HepG2 (cell line): ENCODE measurements around the gene C6orf136. TPM values are rescaled to one million over a fixed set of nuclear protein-coding genes. Genes with fewer than 3 reads are reported as not detected.

Experiments used
- ATF5 ChIP-seq: sonication (generic); formaldehyde crosslinking; IDR thresholded peaks from 2 replicates; pipeline ENCODE4 v1.4.0; 2020; ENCODE audit warnings: mild to moderate bottlenecking, low read depth, missing genetic modification reagents
- EP300 ChIP-seq, 3 experiments: sonication (generic) in 1 of 3; formaldehyde crosslinking in 1 of 3; IDR thresholded peaks; 2 replicates each; pipeline versions ENCODE4 v1.5.1 to v1.6.1; 2011 to 2020; ENCODE audit warnings: low read depth in 2 of 3, low read length in 2 of 3, borderline replicate concordance in 1 of 3, improper control_type of control experiment in 1 of 3, mild to moderate bottlenecking in 1 of 3, missing genetic modification reagents in 1 of 3, moderate library complexity in 1 of 3
- FLYWCH1 ChIP-seq: sonication (generic); formaldehyde crosslinking; IDR thresholded peaks from 2 replicates; pipeline ENCODE4 v1.8.1; 2023; ENCODE audit warnings: mild to moderate bottlenecking, missing genetic modification reagents
- IRF1 ChIP-seq: sonication (generic); formaldehyde crosslinking; IDR thresholded peaks from 2 replicates; pipeline ENCODE4 v1.4.0; 2020; ENCODE audit warnings: low read depth, mild to moderate bottlenecking, missing genetic modification reagents
- KLF13 ChIP-seq: sonication (generic); formaldehyde crosslinking; IDR thresholded peaks from 2 replicates; pipeline ENCODE4 v1.4.0; 2020; ENCODE audit warnings: mild to moderate bottlenecking, missing genetic modification reagents
- NKX3-1 ChIP-seq: sonication (generic); formaldehyde crosslinking; IDR thresholded peaks from 2 replicates; pipeline ENCODE4 v1.5.0; 2020; ENCODE audit warnings: missing genetic modification reagents
- NR3C1 ChIP-seq: sonication (generic); formaldehyde crosslinking; IDR thresholded peaks from 2 replicates; pipeline ENCODE4 v1.4.0; 2020; ENCODE audit warnings: missing genetic modification reagents
- RBM22 ChIP-seq: fragments of 200-400 bp; formaldehyde crosslinking; optimal IDR thresholded peaks from 2 replicates; pipeline ENCODE3; 2017; ENCODE audit warnings: mild to moderate bottlenecking, low read length, moderate library complexity
- TBX2 ChIP-seq: sonication (generic); formaldehyde crosslinking; IDR thresholded peaks from 2 replicates; pipeline ENCODE4 v1.5.0; 2020; ENCODE audit warnings: missing genetic modification reagents, mild to moderate bottlenecking, borderline replicate concordance
- TCF7L2 ChIP-seq: IDR thresholded peaks from 2 replicates; pipeline ENCODE4 v1.6.1; 2011; ENCODE audit warnings: mild to moderate bottlenecking, low read depth, low read length, moderate library complexity
- ZBTB1 ChIP-seq: sonication (generic); formaldehyde crosslinking; IDR thresholded peaks from 2 replicates; pipeline ENCODE4 v1.4.0; 2020; ENCODE audit warnings: missing genetic modification reagents, borderline replicate concordance
- ZFP41 ChIP-seq: sonication (generic); formaldehyde crosslinking; IDR thresholded peaks from 2 replicates; pipeline ENCODE4 v1.4.0; 2020; ENCODE audit warnings: mild to moderate bottlenecking, missing genetic modification reagents, borderline replicate concordance
- ZNF12 ChIP-seq: sonication (generic); formaldehyde crosslinking; IDR thresholded peaks from 2 replicates; pipeline ENCODE4 v1.5.0; 2020; ENCODE audit warnings: missing genetic modification reagents
- ZNF34 ChIP-seq: sonication (generic); formaldehyde crosslinking; IDR thresholded peaks from 2 replicates; pipeline ENCODE4 v1.4.0; 2020; ENCODE audit warnings: mild to moderate bottlenecking, missing genetic modification reagents, borderline replicate concordance
- ZNF350 ChIP-seq: sonication (generic); formaldehyde crosslinking; IDR thresholded peaks from 2 replicates; pipeline ENCODE4 v1.4.0; 2020; ENCODE audit warnings: mild to moderate bottlenecking, low read depth, missing genetic modification reagents, borderline replicate concordance
- ZNF75D ChIP-seq: sonication (generic); formaldehyde crosslinking; IDR thresholded peaks from 2 replicates; pipeline ENCODE4 v1.8.1; 2023; ENCODE audit warnings: missing genetic modification reagents, mild to moderate bottlenecking, borderline replicate concordance
- ZNF768 ChIP-seq: sonication (generic); formaldehyde crosslinking; IDR thresholded peaks from 2 replicates; pipeline ENCODE4 v1.4.0; 2020; ENCODE audit warnings: missing genetic modification reagents
- ZNF839 ChIP-seq: sonication (generic); formaldehyde crosslinking; IDR thresholded peaks from 2 replicates; pipeline ENCODE4 v1.4.0; 2020; ENCODE audit warnings: missing genetic modification reagents, mild to moderate bottlenecking, borderline replicate concordance
- ZNF891 ChIP-seq: sonication (generic); formaldehyde crosslinking; IDR thresholded peaks from 2 replicates; pipeline ENCODE4 v1.5.0; 2020; ENCODE audit warnings: mild to moderate bottlenecking, missing genetic modification reagents
- polyA plus RNA-seq, 8 experiments: library from polyadenylated mRNA; depleted of rRNA in 3 of 8; stranded (reverse) in 7 of 8; unstranded in 1 of 8; fragments of >200 nt; fragmentation: Illumina TruSeq in 4 of 8; extraction: Trizol in 4 of 8; gene quantifications; 2 replicates each; pipeline versions ENCODE4 v1.2.1 to v1.2.3, GENCODE V29; 2011 to 2016; ENCODE audit warnings: low read depth in 4 of 8, missing spikeins in 1 of 8, mixed read lengths in 1 of 8; ENCODE audit not compliant: insufficient read depth in 1 of 8
- total RNA-seq, 5 experiments: library from RNA; depleted of rRNA; stranded (reverse); fragments of >200 nt; fragmentation: Illumina TruSeq; extraction: Trizol; gene quantifications; 2 replicates each; pipeline ENCODE4 v1.2.3, GENCODE V29; 2016; ENCODE audit warnings: low read depth in 1 of 5
- TF ChIP-seq, protein P1 (sequence below): sonication (generic); formaldehyde crosslinking; IDR thresholded peaks from 2 replicates; pipeline ENCODE4 v1.5.0; 2020; ENCODE audit warnings: missing genetic modification reagents, mild to moderate bottlenecking, borderline replicate concordance
- TF ChIP-seq, protein P2 (sequence below): IDR thresholded peaks from 2 replicates; pipeline ENCODE4 v1.6.1; 2018; ENCODE audit warnings: missing genetic modification reagents
- TF ChIP-seq, protein P3 (sequence below): sonication (generic); formaldehyde crosslinking; IDR thresholded peaks from 2 replicates; pipeline ENCODE4 v1.5.0; 2020; ENCODE audit warnings: missing genetic modification reagents, mild to moderate bottlenecking, borderline replicate concordance

Gene C6orf136
- total and polyA plus RNA-seq, 2 of the 13 experiments (the other 11 are each of a cell fraction or from before 2014, with no cell fraction given), result 12.0 to 26.2 TPM

DNA sequence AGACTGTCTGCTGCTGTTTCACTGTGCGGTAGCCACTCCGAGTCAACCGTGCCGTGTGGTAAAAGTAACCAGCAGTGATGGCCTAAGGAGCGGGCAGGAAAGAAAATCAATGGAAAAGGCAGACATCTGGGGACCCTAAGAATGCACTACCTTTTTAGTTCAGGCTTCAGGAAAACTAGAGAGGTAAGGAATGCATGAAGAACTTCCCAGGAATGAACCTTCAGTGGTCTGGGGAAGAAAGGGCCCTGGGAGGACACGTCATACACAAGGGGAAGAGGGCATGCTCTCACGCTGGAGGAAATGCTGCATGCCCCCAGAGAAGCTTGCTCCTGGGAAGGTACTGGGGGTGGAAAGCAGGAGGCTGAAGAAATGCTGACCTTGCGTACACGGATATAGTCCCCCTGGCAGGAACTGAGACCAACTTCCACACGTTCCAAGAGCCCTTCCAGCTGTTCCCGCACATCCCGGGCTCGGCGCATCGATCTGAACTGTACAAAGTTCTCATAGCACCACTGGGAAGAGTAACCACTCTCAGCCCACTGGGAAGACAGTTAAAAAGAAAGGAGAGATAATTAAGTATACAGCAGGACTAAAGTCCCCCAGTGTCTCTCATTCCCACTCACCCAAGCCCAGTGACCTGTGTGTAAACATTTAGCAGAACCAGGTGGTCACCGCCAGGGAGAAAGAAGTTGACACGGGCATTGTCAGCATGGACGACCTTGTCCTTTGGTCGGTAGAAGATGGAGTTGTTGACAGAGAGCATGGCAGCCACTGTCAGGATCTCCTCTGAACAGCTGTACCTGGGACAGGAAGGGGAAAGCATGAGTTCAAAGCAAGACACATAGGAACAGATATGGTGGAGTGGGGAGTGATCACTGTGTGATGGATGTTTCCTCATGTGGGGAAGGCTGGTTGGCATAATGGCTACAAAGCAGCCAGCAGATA lies 8.1 kb downstream of the C6orf136 start (continued):
- TF ChIP-seq EP300 (IDR thresholded peaks at IDR 0.05; ENCODE audit: low read depth in 2 of 2, low read length in 2 of 2) (peak in 1 of 2 experiments; percentile 67; a peak in 2 of 4 replicates), EP300 (CRISPR knock-in tag; IDR thresholded peaks at IDR 0.05; ENCODE audit: borderline replicate concordance) (peak; percentile 66; the same call in 1 of the 2 replicates), TCF7L2 (no peak), ZNF891 (CRISPR knock-in tag) (no peak), ZNF839 (CRISPR knock-in tag) (no peak), KLF13 (CRISPR knock-in tag) (peak; percentile 62; the same call in 1 of the 2 replicates), ZFP41 (CRISPR knock-in tag) (no peak), IRF1 (CRISPR knock-in tag) (no peak), ZNF350 (CRISPR knock-in tag) (peak; percentile 93), FLYWCH1 (CRISPR knock-in tag) (no peak), RBM22 (no peak), ZNF34 (no peak), ATF5 (CRISPR knock-in tag) (no peak), TBX2 (CRISPR knock-in tag) (peak; percentile 93), ZBTB1 (CRISPR knock-in tag) (no peak; the same call in 1 of the 2 replicates), NKX3-1 (CRISPR knock-in tag) (no peak), NR3C1 (CRISPR knock-in tag) (no peak), ZNF75D (CRISPR knock-in tag) (no peak), ZNF12 (CRISPR knock-in tag) (0 out of 2 replicates have a peak, but pooled peaks have one; percentile 51), ZNF768 (no peak)
- TF ChIP-seq, protein P1, sequence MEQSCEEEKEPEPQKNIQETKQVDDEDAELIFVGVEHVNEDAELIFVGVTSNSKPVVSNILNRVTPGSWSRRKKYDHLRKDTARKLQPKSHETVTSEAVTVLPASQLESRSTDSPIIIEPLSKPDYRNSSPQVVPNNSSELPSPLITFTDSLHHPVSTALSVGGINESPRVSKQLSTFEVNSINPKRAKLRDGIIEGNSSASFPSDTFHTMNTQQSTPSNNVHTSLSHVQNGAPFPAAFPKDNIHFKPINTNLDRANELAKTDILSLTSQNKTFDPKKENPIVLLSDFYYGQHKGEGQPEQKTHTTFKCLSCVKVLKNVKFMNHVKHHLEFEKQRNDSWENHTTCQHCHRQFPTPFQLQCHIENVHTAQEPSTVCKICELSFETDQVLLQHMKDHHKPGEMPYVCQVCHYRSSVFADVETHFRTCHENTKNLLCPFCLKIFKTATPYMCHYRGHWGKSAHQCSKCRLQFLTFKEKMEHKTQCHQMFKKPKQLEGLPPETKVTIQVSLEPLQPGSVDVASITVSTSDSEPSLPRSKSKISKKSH (CRISPR knock-in tag), result no peak; the same call in 1 of the 2 replicates
- TF ChIP-seq, protein P2, sequence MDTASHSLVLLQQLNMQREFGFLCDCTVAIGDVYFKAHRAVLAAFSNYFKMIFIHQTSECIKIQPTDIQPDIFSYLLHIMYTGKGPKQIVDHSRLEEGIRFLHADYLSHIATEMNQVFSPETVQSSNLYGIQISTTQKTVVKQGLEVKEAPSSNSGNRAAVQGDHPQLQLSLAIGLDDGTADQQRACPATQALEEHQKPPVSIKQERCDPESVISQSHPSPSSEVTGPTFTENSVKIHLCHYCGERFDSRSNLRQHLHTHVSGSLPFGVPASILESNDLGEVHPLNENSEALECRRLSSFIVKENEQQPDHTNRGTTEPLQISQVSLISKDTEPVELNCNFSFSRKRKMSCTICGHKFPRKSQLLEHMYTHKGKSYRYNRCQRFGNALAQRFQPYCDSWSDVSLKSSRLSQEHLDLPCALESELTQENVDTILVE (CRISPR knock-in tag), result no peak
- TF ChIP-seq, protein P3, sequence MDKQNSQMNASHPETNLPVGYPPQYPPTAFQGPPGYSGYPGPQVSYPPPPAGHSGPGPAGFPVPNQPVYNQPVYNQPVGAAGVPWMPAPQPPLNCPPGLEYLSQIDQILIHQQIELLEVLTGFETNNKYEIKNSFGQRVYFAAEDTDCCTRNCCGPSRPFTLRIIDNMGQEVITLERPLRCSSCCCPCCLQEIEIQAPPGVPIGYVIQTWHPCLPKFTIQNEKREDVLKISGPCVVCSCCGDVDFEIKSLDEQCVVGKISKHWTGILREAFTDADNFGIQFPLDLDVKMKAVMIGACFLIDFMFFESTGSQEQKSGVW (CRISPR knock-in tag), result no peak
